ENCODE measurements around the gene PCDHB12. TPM values are rescaled to one million over a fixed set of nuclear protein-coding genes. Genes with fewer than 3 reads are reported as not detected.
A peak's percentile ranks its signal among the peaks of the same experiment; 100 is the strongest.
"Not testable (repeated sequence)": the region's sequence is repeated elsewhere in the genome, so short reads cannot be mapped to it uniquely, and the experiment has no call there.

PCDHB12 gene
- total and polyA plus RNA-seq, 9 of the 15 experiments (the other 6 are each of a cell fraction or from before 2014, with no cell fraction given) = not detected

- TF ChIP-seq CTCFL (IDR thresholded peaks at IDR 0.05; ENCODE audit: borderline replicate concordance, insufficient read depth, low read depth, low read length, poor library complexity, severe bottlenecking) (peak; percentile 38), RAD21 (CRISPR knock-in tag; conservative IDR thresholded peaks at IDR 0.05 in 1 of 2, IDR thresholded peaks at IDR 0.05 in 1 of 2) (peak; percentile 9 to 29; a peak in 1 of 4 replicates), ZBTB11 (CRISPR knock-in tag; IDR thresholded peaks at IDR 0.05) (no peak), SNAPC5 (CRISPR knock-in tag; IDR thresholded peaks at IDR 0.05) (no peak)
Observed at GRCh38 chr5:141192110-141192725, 16.3 kb upstream of the PCDHB12 start, which contains the start of gene PCDHB10 (continued).

- FAIRE-seq; H3K79me2 ChIP-seq (ENCODE audit: control insufficient read depth, insufficient read depth, low read length); H3K27me3 ChIP-seq (ENCODE audit: control insufficient read depth in 2 of 2, insufficient read depth in 2 of 2, low read length in 2 of 2); H3K9ac ChIP-seq (ENCODE audit: insufficient read depth in 1 of 2, low read depth in 2 of 2, low read length in 2 of 2); H3K9me3 ChIP-seq (replicated peaks; ENCODE audit: control insufficient read depth, insufficient read depth, low read depth, low read length); DNase-seq (ENCODE audit: extremely low read depth in 1 of 4, low spot score in 3 of 4); intact Hi-C loops (cut with micrococcal nuclease); POLR2A ChIA-PET; H3K27ac ChIP-seq (ENCODE audit: extremely low read depth, low read depth, low read length); ATAC-seq; in situ Hi-C loops (cut with MboI); CTCF ChIA-PET (ENCODE audit: low intra/inter-chr PET ratio); H3K36me3 ChIP-seq (ENCODE audit: control insufficient read depth, insufficient read depth, low read length); H2AFZ ChIP-seq (ENCODE audit: low read depth, low read length); BruUV-seq (replicated peaks); H3K4me2 ChIP-seq (ENCODE audit: insufficient read depth, low read length); H3K4me3 ChIP-seq; H3K9me1 ChIP-seq (ENCODE audit: control insufficient read depth, insufficient read depth, low read length); H3K4me1 ChIP-seq (replicated peaks in 1 of 2; ENCODE audit: control insufficient read depth in 2 of 2, insufficient read depth in 2 of 2, low read length in 2 of 2); H4K20me1 ChIP-seq (replicated peaks; ENCODE audit: control insufficient read depth, insufficient read depth, low read length): not testable (repeated sequence)
- 13% methylated on average over 3 of the region's 37 CpGs for WGBS (ENCODE audit: insufficient coverage, low coverage, missing lambda C conversion rate)
Observed at GRCh38 chr5:141194332-141194731, 14.2 kb upstream of the PCDHB12 start.
